ENCODE results near the gene TMEM131. TPM values are rescaled to one million over a fixed set of nuclear protein-coding genes. Genes with fewer than 3 reads are reported as not detected.

TMEM131 gene
- total and polyA plus RNA-seq, 10 of the 15 experiments (the other 5 are each of a cell fraction or from before 2014, with no cell fraction given) = 6.0 to 48.2 (median 23.2) TPM

- no peak for TF ChIP-seq MEF2B (IDR thresholded peaks at IDR 0.05; ENCODE audit: partially characterized antibody, poor library complexity, severe bottlenecking)
Observed at GRCh38 chr2:97819754-97820153, 176.0 kb downstream of the TMEM131 start (continued).

- no TSS peak for BruUV-seq (replicated peaks)
- no peak overlapping the region for H3K27ac ChIP-seq (ENCODE audit: control insufficient read depth, insufficient read depth)
- no peak overlapping the region for H3K4me2 ChIP-seq (ENCODE audit: control insufficient read depth, insufficient read depth)
- no peak overlapping the region for H3K9ac ChIP-seq (ENCODE audit: control insufficient read depth, insufficient read depth, low read length)
- POLR2A ChIA-PET = no interaction called here
- CTCF ChIA-PET = interaction anchor here (1.0 kb wide), 1 partner anchor 9 kb away, joined by 3 read pairs; no protein-coding TSS in a partner anchor
- TF ChIP-seq EGR1 (IDR thresholded peaks at IDR 0.05; ENCODE audit: borderline replicate concordance in 1 of 2, low read depth in 2 of 2, low read length in 2 of 2) = no peak
- TF ChIP-seq NFIC (IDR thresholded peaks at IDR 0.05; ENCODE audit: low read depth, low read length) = no peak
- no peak for TF ChIP-seq NFYA (IDR thresholded peaks at IDR 0.05; ENCODE audit: borderline replicate concordance, low read depth, low read length)
- no peak for TF ChIP-seq BHLHE40 (IDR thresholded peaks at IDR 0.05; ENCODE audit: borderline replicate concordance in 1 of 2, low read depth in 2 of 2, low read length in 1 of 2)
- no peak for TF ChIP-seq MTA3 (IDR thresholded peaks at IDR 0.05; ENCODE audit: borderline replicate concordance, low read length)
- TF ChIP-seq PAX5 (IDR thresholded peaks at IDR 0.05; ENCODE audit: borderline replicate concordance, low read depth, low read length) = no peak
- no peak for FAIRE-seq
- DNase-seq (ENCODE audit: low read depth, low spot score) = no peak
- no peaks in the 10 kb centered on the region for H3K4me1 ChIP-seq (ENCODE audit: control insufficient read depth, insufficient read depth, low read length)
- no peaks in the 10 kb centered on the region for H3K9me3 ChIP-seq (replicated peaks; ENCODE audit: control insufficient read depth, insufficient read depth, low read length)
- RAD21 ChIA-PET (ENCODE audit: unreplicated experiment) = no interaction called here
- peaks cover 0 to 10% of the 10 kb centered on the region in 2 experiments; a peak in 2 of 4 replicates for H3K36me3 ChIP-seq (ENCODE audit: control insufficient read depth in 2 of 2, insufficient read depth in 2 of 2, low read length in 1 of 2)
- SMC1A ChIA-PET (ENCODE audit: uncharacterized antibody, unreplicated experiment) = interaction anchor here (0.6 to 1.0 kb wide), 4 partner anchors 9 to 176 kb away, joined by 3 read pairs; no protein-coding TSS in a partner anchor
- no peaks in the 10 kb centered on the region for H4K20me1 ChIP-seq (ENCODE audit: control insufficient read depth, insufficient read depth)
- no peak overlapping the region for H2AFZ ChIP-seq (ENCODE audit: control insufficient read depth, low read depth, low read length)
- H3K4me3 ChIP-seq = no peak overlapping the region
- intact Hi-C loops (cut with micrococcal nuclease; ENCODE audit: unreplicated experiment) = no loop called here
- H3K79me2 ChIP-seq (ENCODE audit: control insufficient read depth, insufficient read depth, low read length) = no peaks in the 10 kb centered on the region
- in situ Hi-C loops (cut with MboI) = loop anchor here (25.0 kb wide), 1 partner anchor 346 kb away; no protein-coding TSS in a partner anchor
- ATAC-seq = no peak
- no peaks in the 10 kb centered on the region for H3K27me3 ChIP-seq (replicated peaks in 1 of 2; ENCODE audit: control insufficient read depth in 2 of 2, insufficient read depth in 2 of 2, low read length in 1 of 2)
- WGBS (ENCODE audit: insufficient coverage, insufficient replicate concordance, low lambda C conversion rate, missing lambda C conversion rate) = 98% methylated on average over 2 of the region's 2 CpGs
Observed at GRCh38 chr2:97816411-97816810, 179.3 kb downstream of the TMEM131 start.

All from GM12878 (cell line).